HG02970 (cell line): ENCODE measurements around the gene PRPF40A.
"Not testable (repeated sequence)": the region's sequence is repeated elsewhere in the genome, so short reads cannot be mapped to it uniquely, and the experiment has no call there.

Source experiments
- ATAC-seq: cut with Tn5 transposase; IDR thresholded peaks from one replicate; pipeline ENCODE4 v1.9.1; 2021; ENCODE audit warnings: mild to moderate bottlenecking, moderate library complexity, moderate number of reproducible peaks; ENCODE audit not compliant: unreplicated experiment, low FRiP score

PRPF40A gene

GRCh38 chr2:152717228-152718075, at the start of gene PRPF40A:
TSS of gene PRPF40A (minus strand) at chr2:152717461. CDS start at chr2:152717439, 22 bp downstream.
- ATAC-seq, result peak; percentile 69

GRCh38 chr2:152766928-152767327, 49.7 kb upstream of the PRPF40A start:
- ATAC-seq, result no peak

- no peak for ATAC-seq
These were observed 46.4 kb upstream of the PRPF40A start for GRCh38 chr2:152763651-152764050.

GRCh38 chr2:152763208-152763607, 45.9 kb upstream of the PRPF40A start:
- ATAC-seq, result not testable (repeated sequence)

GRCh38 chr2:152762202-152762601, 44.9 kb upstream of the PRPF40A start:
- ATAC-seq, result no peak

GRCh38 chr2:152761214-152761613, 44.0 kb upstream of the PRPF40A start:
- ATAC-seq, result no peak

GRCh38 chr2:152759290-152760072, 42.2 kb upstream of the PRPF40A start:
- ATAC-seq, result no peak

GRCh38 chr2:152755029-152755428, 37.8 kb upstream of the PRPF40A start:
- ATAC-seq, result no peak

GRCh38 chr2:152747751-152748150, 30.5 kb upstream of the PRPF40A start:
- not testable (repeated sequence) for ATAC-seq

- ATAC-seq, result no peak
These were observed 25.7 kb upstream of the PRPF40A start for GRCh38 chr2:152743002-152743401.

- peak; percentile 73 for ATAC-seq
These were observed 23.6 kb upstream of the PRPF40A start for GRCh38 chr2:152740743-152741328.

- ATAC-seq, result not testable (repeated sequence)
These were observed 22.4 kb upstream of the PRPF40A start for GRCh38 chr2:152739705-152740104.

- ATAC-seq, result no peak
These were observed 21.2 kb upstream of the PRPF40A start for GRCh38 chr2:152738438-152738837.

GRCh38 chr2:152737509-152737908, 20.2 kb upstream of the PRPF40A start:
- ATAC-seq, result not testable (repeated sequence)

- no peak for ATAC-seq
These were observed 13.5 kb upstream of the PRPF40A start for GRCh38 chr2:152730591-152731333.

- no peak for ATAC-seq
These were observed 12.6 kb upstream of the PRPF40A start for GRCh38 chr2:152729844-152730243.

- no peak for ATAC-seq
These were observed 6.7 kb upstream of the PRPF40A start for GRCh38 chr2:152723918-152724317.

GRCh38 chr2:152722639-152723038, 5.4 kb upstream of the PRPF40A start:
- ATAC-seq, result not testable (repeated sequence)

GRCh38 chr2:152720794-152721193, 3.5 kb upstream of the PRPF40A start:
- ATAC-seq, result no peak

GRCh38 chr2:152718909-152719645, 1.8 kb upstream of the PRPF40A start:
- peak; percentile 11 for ATAC-seq
